ENCODE measurements around the gene CHAC1. TPM values are rescaled to one million over a fixed set of nuclear protein-coding genes. Genes with fewer than 3 reads are reported as not detected.

Gene CHAC1
- total RNA-seq, 1 experiment from 2014 or later, result 48.7 TPM

- H3K27me3 ChIP-seq (ENCODE audit: insufficient read depth, low read length), result no peaks in the 10 kb centered on the region
- no peak overlapping the region for H2BK20ac ChIP-seq (ENCODE audit: low read depth, low read length, poor library complexity, severe bottlenecking)
- no peak overlapping the region for H3K23ac ChIP-seq (ENCODE audit: insufficient read length, low read depth, low read length)
- peaks cover 49 to 62% of the 10 kb centered on the region in 2 experiments for H3K4me1 Mint-ChIP-seq
- no peak overlapping the region for H3K27ac ChIP-seq (ENCODE audit: insufficient read length, low read depth, low read length)
- no peak overlapping the region for H3K56ac ChIP-seq (ENCODE audit: insufficient read length, low read depth, low read length)
- H3K14ac ChIP-seq (ENCODE audit: insufficient read depth, low read length), result no peak overlapping the region
- peak overlapping the region; percentile 87 to 96; a peak in 4 of 5 replicates for H3K4me3 Mint-ChIP-seq
- H3K4me2 ChIP-seq (ENCODE audit: insufficient read depth, insufficient read length, low read length), result no peak overlapping the region
- H3K23me2 ChIP-seq (ENCODE audit: insufficient read length, low read depth, low read length, poor library complexity, severe bottlenecking), result peaks cover 18% of the 10 kb centered on the region
- H4K20me1 ChIP-seq (ENCODE audit: control insufficient read depth, insufficient read depth, insufficient read length), result no peaks in the 10 kb centered on the region
- H3K9ac ChIP-seq (ENCODE audit: extremely low read depth, insufficient read length, low read length), result no peak overlapping the region
- H2BK120ac ChIP-seq (ENCODE audit: low read depth, low read length, poor library complexity, severe bottlenecking), result no peak overlapping the region
- H3K36me3 Mint-ChIP-seq (ENCODE audit: insufficient read depth in 1 of 3, low read depth in 3 of 3), result peaks cover 18 to 35% (median 29%) of the 10 kb centered on the region in 3 experiments
- no peak overlapping the region for H2BK5ac ChIP-seq (ENCODE audit: insufficient read length, low read length)
- WGBS (ENCODE audit: extremely low coverage, insufficient read length, low lambda C conversion rate), result no CpG with 5 or more reads among the region's 20 CpGs
- H3K4ac ChIP-seq (ENCODE audit: low read depth, low read length), result no peak overlapping the region
- H4K5ac ChIP-seq (ENCODE audit: insufficient read length, low read depth, low read length), result no peak overlapping the region
- no peak overlapping the region for H4K8ac ChIP-seq (replicated peaks; ENCODE audit: insufficient read length, low read depth, low read length)
- no peaks in the 10 kb centered on the region; the same call in none of the 2 replicates for H3K27me3 Mint-ChIP-seq (ENCODE audit: low read depth)
- no peak overlapping the region for H3K27ac Mint-ChIP-seq
- no peaks in the 10 kb centered on the region; a peak in 1 of 5 replicates for H3K9me3 Mint-ChIP-seq
- no peak overlapping the region for H2BK12ac ChIP-seq (ENCODE audit: insufficient read length, low read depth, low read length)
- H4K91ac ChIP-seq (ENCODE audit: insufficient read length, low read depth, low read length), result no peak overlapping the region
- no peak overlapping the region for H2AFZ ChIP-seq (ENCODE audit: low read length)
- TF ChIP-seq, protein P1, sequence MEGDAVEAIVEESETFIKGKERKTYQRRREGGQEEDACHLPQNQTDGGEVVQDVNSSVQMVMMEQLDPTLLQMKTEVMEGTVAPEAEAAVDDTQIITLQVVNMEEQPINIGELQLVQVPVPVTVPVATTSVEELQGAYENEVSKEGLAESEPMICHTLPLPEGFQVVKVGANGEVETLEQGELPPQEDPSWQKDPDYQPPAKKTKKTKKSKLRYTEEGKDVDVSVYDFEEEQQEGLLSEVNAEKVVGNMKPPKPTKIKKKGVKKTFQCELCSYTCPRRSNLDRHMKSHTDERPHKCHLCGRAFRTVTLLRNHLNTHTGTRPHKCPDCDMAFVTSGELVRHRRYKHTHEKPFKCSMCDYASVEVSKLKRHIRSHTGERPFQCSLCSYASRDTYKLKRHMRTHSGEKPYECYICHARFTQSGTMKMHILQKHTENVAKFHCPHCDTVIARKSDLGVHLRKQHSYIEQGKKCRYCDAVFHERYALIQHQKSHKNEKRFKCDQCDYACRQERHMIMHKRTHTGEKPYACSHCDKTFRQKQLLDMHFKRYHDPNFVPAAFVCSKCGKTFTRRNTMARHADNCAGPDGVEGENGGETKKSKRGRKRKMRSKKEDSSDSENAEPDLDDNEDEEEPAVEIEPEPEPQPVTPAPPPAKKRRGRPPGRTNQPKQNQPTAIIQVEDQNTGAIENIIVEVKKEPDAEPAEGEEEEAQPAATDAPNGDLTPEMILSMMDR (conservative IDR thresholded peaks at IDR 0.05), result no peak
- H3K9me3 ChIP-seq (ENCODE audit: control insufficient read depth, low read depth, low read length), result no peaks in the 10 kb centered on the region
- H2BK15ac ChIP-seq (ENCODE audit: low read depth, low read length), result no peak overlapping the region
- H3K18ac ChIP-seq (ENCODE audit: insufficient read length, low read depth, low read length), result no peak overlapping the region
- H3T11ph ChIP-seq (ENCODE audit: low read length), result no peak overlapping the region
- no peak overlapping the region for H2AK5ac ChIP-seq (ENCODE audit: insufficient read length, low read length)
- H3K79me2 ChIP-seq (ENCODE audit: insufficient read depth, low read length), result no peaks in the 10 kb centered on the region; the same call in 1 of the 2 replicates
- H3K79me1 ChIP-seq (ENCODE audit: insufficient read depth, low read depth, low read length, poor library complexity, severe bottlenecking), result no peaks in the 10 kb centered on the region
- H3K4me1 ChIP-seq (ENCODE audit: insufficient read depth, low read length), result peaks cover 3% of the 10 kb centered on the region; the same call in 1 of the 2 replicates
- DNase-seq, result no peak
These were observed 2.1 kb downstream of the CHAC1 start for GRCh38 chr15:40955141-40955903.

All from H9 (cell line).